Calu3 (cell line): ENCODE measurements around the gene AGPAT4. TPM values are rescaled to one million over a fixed set of nuclear protein-coding genes. Genes with fewer than 3 reads are reported as not detected.
"Not testable (repeated sequence)": the region's sequence is repeated elsewhere in the genome, so short reads cannot be mapped to it uniquely, and the experiment has no call there.

ENCODE experiments used
- BruUV-seq: library from RNA; stranded (reverse); fragments of 400-500 nt; replicated peaks from 2 replicates; lab custom pipeline; 2021; lab: Mats Ljungman, UMichigan
- CTCF ChIA-PET: fragments of 300-600 bp; sonication (Branson Sonifier 250); formaldehyde crosslinking; loops from one replicate; lab custom pipeline; 2022; ENCODE audit warnings: antibody characterized with exemption; lab: Charles Lee
- DNase-seq: peaks from one replicate; pipeline ENCODE4 v3.0.0; 2022
- H3K27ac Mint-ChIP-seq: one replicate; pipeline ENCODE4 v1.8.0; 2022; ENCODE audit warnings: mixed read lengths; ENCODE audit not compliant: unreplicated experiment
- H3K27me3 Mint-ChIP-seq: one replicate; pipeline ENCODE4 v1.8.0; 2022; ENCODE audit warnings: mixed read lengths; ENCODE audit not compliant: unreplicated experiment
- H3K36me3 Mint-ChIP-seq: one replicate; pipeline ENCODE4 v1.8.0; 2022; ENCODE audit warnings: mild to moderate bottlenecking, moderate library complexity, mixed read lengths; ENCODE audit not compliant: insufficient read depth, unreplicated experiment
- H3K4me1 Mint-ChIP-seq: one replicate; pipeline ENCODE4 v1.8.0; 2022; ENCODE audit warnings: mild to moderate bottlenecking, low read depth, mixed read lengths; ENCODE audit not compliant: unreplicated experiment
- H3K4me3 Mint-ChIP-seq: one replicate; pipeline ENCODE4 v1.8.0; 2022; ENCODE audit warnings: mild to moderate bottlenecking, low read depth, moderate library complexity, mixed read lengths; ENCODE audit not compliant: unreplicated experiment
- H3K9me3 Mint-ChIP-seq: one replicate; pipeline ENCODE4 v1.8.0; 2022; ENCODE audit warnings: low read depth, mixed read lengths; ENCODE audit not compliant: unreplicated experiment
- CTCF ChIP-seq: fragments of 200-600 bp; IDR thresholded peaks from one replicate; pipeline ENCODE4 v1.8.0; 2022; ENCODE audit warnings: antibody characterized with exemption; ENCODE audit not compliant: unreplicated experiment
- intact Hi-C: fragments of 100-400 bp; cut with micrococcal nuclease; formaldehyde crosslinking; loops from one replicate; pipeline ENCODE4 v1.10.0; 2022; ENCODE audit not compliant: unreplicated experiment
- total RNA-seq: library from RNA; stranded (reverse); gene quantifications from 2 replicates; pipeline ENCODE4 v1.2.3, GENCODE V29; 2022

AGPAT4 gene
- total RNA-seq, 1 experiment from 2014 or later, result 11.3 TPM

- no TSS peak for BruUV-seq
- intact Hi-C loops, result loop anchor here (5.0 kb wide), 2 partner anchors 44 to 51 kb away; partner anchors contain the start of gene AGPAT4
- Mint-ChIP-seq H3K9me3 (peaks cover 13% of the 10 kb centered on the region), H3K27ac (no peak overlapping the region), H3K36me3 (no peaks in the 10 kb centered on the region), H3K4me3 (no peak overlapping the region), H3K4me1 (peaks cover 29% of the 10 kb centered on the region), H3K27me3 (no peaks in the 10 kb centered on the region)
- DNase-seq, result no peak
- CTCF ChIA-PET, result no interaction called here
- no peak for TF ChIP-seq CTCF
Measured at GRCh38 chr6:161316531-161316930, 42.7 kb upstream of the AGPAT4 start.

DNA sequence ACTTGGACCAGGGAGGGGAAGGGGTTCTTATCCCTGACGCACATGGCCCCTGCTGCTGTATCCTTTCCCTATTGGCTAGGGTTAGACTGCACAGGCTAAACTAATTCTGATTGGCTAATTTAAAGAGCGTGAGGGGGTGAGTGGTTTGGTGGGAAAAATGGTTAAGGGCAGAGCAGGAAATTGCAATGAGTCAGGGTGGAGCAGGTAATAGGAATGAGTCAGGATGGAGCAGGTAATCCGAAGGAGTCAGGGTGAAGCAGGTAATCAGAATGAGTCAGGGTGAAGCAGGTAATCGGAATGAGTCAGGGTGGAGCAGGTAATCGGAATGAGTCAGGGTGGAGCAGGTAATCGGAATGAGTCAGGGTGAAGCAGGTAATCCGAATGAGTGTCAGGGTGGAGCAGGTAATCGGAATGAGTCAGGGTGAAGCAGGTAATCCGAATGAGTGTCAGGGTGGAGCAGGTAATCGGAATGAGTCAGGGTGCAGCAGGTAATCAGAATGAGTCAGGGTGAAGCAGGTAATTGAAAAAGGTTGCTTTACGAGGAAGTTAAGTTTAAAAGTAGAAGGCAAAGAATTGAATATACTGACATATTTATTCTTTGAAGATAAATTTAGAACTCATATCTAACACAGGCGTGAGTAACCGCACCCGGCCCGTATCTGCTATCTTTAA is 41.5 kb upstream of the AGPAT4 start:
- DNase-seq, CTCF ChIA-PET, H3K4me3 Mint-ChIP-seq, BruUV-seq, H3K27me3 Mint-ChIP-seq, H3K36me3 Mint-ChIP-seq: not testable (repeated sequence)
- peaks cover 13% of the 10 kb centered on the region for H3K9me3 Mint-ChIP-seq
- peak overlapping the region; percentile 40 for H3K27ac Mint-ChIP-seq
- intact Hi-C loops, result loop anchor here (5.0 kb wide), 2 partner anchors 43 to 52 kb away; partner anchors contain the start of gene AGPAT4
- peaks cover 29% of the 10 kb centered on the region for H3K4me1 Mint-ChIP-seq

DNA sequence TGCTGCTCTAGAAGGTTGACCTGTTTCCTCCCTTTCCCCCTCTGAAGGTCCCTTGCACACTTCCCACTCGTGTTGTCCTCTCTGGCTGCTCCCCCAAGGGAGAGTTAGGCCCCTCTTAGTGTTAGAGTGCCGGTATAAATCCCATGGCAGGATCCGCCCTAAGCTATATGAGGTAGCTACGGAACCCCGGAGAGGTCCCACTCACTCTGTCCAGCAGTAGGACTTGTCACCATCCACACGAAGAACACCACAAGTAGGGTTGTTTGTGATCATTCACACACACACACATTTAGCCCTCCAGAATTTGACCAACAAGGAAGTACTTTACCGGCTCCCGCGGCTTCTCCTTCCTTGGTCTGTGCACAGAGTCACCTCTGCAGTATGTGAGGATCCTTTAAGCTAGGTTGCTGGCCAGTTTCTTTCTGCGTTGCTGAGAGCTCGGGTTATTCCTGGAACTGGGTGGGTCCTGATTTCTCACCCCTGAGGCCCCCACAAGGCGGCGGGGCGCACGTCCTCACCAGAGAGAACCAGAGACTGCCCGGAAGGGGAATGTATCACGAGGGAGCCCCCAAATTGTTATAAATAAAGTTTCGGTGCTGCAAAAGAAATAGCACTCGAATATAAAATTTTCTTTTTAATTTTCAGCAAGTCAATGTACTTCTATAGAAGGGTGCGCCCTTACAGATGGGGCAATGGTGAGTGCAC is 40.8 kb upstream of the AGPAT4 start:
- H3K27me3 Mint-ChIP-seq, H3K36me3 Mint-ChIP-seq, H3K4me3 Mint-ChIP-seq, DNase-seq, BruUV-seq, CTCF ChIA-PET: not testable (repeated sequence)
- intact Hi-C loops, result loop anchor here (5.0 kb wide), 2 partner anchors 42 to 53 kb away; partner anchors contain the start of gene AGPAT4
- H3K9me3 Mint-ChIP-seq, result peaks cover 15% of the 10 kb centered on the region
- peaks cover 29% of the 10 kb centered on the region for H3K4me1 Mint-ChIP-seq
- peak overlapping the region; percentile 40 for H3K27ac Mint-ChIP-seq

DNA sequence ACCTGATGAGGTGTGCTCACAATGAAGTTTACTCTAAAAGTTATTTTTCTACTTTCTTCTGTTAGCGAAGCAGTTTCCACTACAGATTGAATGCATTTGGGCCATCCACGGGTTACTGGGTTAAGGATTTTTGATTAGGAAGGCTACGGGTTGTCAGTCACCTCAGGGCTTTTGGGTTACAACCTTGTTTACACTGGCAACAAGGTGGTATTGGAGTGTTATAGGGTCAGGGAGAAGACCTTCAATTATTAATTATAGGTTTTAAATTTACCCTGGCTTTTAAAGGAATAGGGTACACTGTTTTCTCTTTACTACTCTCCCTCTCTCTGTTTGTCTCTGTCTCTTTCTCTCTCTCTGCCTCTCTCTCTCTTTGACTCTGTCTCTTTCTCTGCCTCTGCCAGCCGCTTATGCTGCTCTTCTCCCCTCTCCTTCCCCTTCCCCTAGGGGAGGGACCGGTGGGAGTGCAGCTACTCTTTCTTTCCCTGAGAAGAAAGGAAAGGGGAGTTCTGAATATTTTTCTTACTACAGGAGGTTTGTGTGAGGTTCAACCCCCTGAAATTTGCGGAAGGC is 40.2 kb upstream of the AGPAT4 start:
- intact Hi-C loops, result no loop called here
- H3K36me3 Mint-ChIP-seq, result no peaks in the 10 kb centered on the region
- peaks cover 17% of the 10 kb centered on the region for H3K9me3 Mint-ChIP-seq
- TF ChIP-seq CTCF, result no peak
- peaks cover 23% of the 10 kb centered on the region for H3K4me1 Mint-ChIP-seq
- CTCF ChIA-PET, result no interaction called here
- H3K27ac Mint-ChIP-seq, result no peak overlapping the region
- no peak for DNase-seq
- BruUV-seq, result no TSS peak
- no peaks in the 10 kb centered on the region for H3K27me3 Mint-ChIP-seq
- no peak overlapping the region for H3K4me3 Mint-ChIP-seq

GRCh38 chr6:161313475-161313874 is 39.6 kb upstream of the AGPAT4 start:
- CTCF ChIA-PET, H3K36me3 Mint-ChIP-seq, intact Hi-C loops, H3K27me3 Mint-ChIP-seq, H3K27ac Mint-ChIP-seq, BruUV-seq, H3K4me3 Mint-ChIP-seq, DNase-seq: not testable (repeated sequence)
- peaks cover 17% of the 10 kb centered on the region for H3K9me3 Mint-ChIP-seq
- peaks cover 17% of the 10 kb centered on the region for H3K4me1 Mint-ChIP-seq

GRCh38 chr6:161309774-161310173 is 35.9 kb upstream of the AGPAT4 start:
- H3K27ac Mint-ChIP-seq, H3K4me1 Mint-ChIP-seq, DNase-seq, CTCF ChIA-PET, H3K4me3 Mint-ChIP-seq, H3K36me3 Mint-ChIP-seq, H3K27me3 Mint-ChIP-seq, BruUV-seq, intact Hi-C loops: not testable (repeated sequence)
- peaks cover 11% of the 10 kb centered on the region for H3K9me3 Mint-ChIP-seq
